Stimulated activated CD8-positive, alpha-beta memory T cell treated with anti-CD3 and anti-CD28 coated beads, Interleukin-7, amount 100 ng/mL, for 4 hours (primary cell): ENCODE measurements around the gene VSIG1.

Experiments
- DNase-seq, 2 donors: peaks; one replicate each; pipeline ENCODE4 v3.0.0-alpha.2; 2020; ENCODE audit warnings: low read depth in 2 of 2

Gene VSIG1

GRCh38 chrX:108064613-108065012 lies 19.7 kb downstream of the VSIG1 start:
- no peak for DNase-seq

DNA sequence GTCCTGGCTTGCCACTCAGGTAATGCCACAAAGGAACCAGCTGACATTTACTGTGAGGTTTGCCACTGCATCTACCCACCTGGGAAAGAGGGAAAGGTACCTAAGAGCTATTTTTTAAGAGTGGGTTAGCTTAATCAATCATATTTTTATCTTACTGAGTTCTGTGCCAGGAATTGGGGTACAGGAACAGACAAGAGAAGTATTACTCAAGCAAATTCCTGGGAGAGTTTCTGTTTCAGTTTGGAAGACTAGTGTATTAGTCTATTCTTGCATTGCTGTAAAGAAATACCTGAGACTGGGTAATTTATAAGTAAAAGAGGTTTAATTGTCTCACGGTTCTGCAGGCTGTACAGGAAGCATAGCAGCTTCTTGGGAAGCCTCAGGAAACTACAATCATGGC lies 23.3 kb downstream of the VSIG1 start:
- no peak for DNase-seq

DNA sequence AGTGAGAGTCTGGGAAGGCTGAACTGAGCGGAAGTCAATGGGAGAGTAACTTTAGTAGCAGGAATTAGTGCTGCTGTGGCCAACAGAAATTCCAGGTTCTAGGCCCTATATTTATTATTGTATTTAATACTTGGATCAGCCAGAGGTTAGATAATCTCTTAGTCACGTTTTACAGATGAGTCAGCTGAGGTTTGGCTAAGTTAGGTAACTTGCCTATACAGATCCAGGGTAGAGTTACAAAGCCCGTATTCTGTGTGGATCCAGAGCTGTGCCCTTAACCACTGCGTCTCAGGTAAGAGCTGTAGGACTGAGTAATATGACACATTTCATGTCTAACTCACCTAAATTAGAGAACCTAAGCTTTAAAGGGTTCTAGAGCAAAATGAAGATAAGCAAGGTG lies 26.0 kb downstream of the VSIG1 start:
- DNase-seq: no peak

DNA sequence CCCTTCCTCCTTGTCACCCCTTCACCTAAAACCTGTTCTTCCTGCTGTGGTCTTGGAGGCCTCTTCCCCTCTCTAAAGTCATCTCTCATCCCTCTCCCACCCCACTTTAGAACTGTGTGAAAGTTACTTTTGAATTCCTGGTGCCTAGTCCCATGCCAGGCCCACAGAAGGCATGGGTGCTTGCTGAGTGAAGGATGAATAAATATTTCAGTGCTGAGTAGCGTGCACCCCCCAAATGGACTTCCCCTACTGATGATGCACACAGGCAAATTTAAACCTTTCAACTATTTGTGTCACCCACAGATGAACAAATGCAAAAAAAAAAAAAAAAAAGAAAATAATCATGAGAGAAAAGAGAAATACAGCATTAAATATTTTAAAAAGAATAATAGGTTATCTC lies 26.7 kb downstream of the VSIG1 start:
- no peak for DNase-seq

- no peak for DNase-seq
Observed at GRCh38 chrX:108072746-108073145, 27.9 kb downstream of the VSIG1 start.

- no peak for DNase-seq
Observed at GRCh38 chrX:108081110-108081509, 36.2 kb downstream of the VSIG1 start.

DNA sequence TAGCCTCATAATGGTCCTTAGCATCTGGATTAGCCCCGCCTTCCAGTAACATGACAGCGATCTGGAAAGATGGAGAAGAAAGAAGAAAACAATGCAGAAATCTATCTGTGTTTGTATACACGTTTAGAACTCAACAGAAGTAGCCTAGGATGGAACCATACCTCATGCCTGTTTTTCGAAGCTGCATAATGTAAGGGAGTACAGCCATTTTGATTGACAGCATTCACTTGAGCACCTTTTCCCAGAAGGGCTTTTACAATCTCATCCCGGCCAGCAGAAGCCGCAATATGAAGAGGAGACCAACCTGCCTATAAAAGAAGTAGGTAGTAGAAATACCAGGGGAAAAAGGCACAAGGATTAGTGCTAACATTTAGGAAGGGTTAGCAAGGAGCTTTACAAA lies 42.9 kb downstream of the VSIG1 start:
- DNase-seq: no peak

DNA sequence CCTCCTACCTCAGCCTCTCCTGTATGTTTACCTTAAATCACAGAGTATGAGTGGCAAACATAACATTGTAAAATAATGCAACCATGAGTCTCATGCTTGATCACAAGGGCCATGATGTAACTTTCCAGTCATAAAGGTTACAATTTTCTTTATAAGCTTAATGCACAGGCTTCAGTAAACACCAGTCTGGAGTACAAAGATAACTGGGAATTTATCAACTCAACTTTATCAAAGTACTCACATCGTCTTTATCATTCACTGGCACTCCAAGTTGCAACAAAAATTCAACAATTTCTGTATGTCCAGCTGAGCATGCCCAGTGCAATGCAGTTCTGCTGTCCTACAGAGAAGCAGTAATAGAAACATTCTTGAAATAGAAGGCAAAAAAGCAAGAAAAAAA lies 43.6 kb downstream of the VSIG1 start:
- no peak for DNase-seq

DNA sequence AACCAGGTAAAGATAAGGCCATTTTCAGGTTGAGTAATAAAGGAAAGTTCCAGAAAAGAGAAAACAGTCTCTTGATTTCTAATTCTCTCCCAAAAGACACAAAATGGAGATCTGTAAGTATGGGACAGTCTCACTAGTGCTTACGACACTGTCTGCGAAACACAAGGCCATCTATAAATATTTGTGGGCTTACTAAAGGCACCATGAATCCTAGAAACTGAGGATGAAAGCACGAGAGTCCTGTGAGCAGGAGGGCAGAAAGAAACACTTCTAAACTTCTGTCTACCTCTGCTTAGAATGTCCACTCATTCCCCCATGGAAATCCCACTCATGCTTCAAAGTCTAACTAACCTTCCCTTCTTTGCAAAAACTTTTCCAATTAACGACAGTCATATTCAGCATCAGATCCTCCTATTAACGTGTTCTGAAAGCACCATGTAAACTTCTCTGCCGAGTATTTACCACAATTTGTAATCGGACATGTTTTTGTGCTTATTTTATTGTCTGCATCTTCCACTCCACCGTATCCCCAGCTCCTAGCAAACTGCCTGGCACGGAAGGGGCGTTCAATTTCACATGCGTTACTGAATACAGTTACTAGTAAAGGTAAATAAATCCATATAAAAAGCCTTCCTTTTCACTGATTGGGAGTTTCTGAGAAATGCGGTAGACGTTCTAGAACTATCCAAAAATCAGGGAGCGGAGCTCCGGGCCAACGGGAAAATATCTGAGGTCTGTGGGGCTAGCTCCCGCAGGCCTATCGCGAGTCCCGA lies 45.8 kb downstream of the VSIG1 start:
- no peak for DNase-seq

DNA sequence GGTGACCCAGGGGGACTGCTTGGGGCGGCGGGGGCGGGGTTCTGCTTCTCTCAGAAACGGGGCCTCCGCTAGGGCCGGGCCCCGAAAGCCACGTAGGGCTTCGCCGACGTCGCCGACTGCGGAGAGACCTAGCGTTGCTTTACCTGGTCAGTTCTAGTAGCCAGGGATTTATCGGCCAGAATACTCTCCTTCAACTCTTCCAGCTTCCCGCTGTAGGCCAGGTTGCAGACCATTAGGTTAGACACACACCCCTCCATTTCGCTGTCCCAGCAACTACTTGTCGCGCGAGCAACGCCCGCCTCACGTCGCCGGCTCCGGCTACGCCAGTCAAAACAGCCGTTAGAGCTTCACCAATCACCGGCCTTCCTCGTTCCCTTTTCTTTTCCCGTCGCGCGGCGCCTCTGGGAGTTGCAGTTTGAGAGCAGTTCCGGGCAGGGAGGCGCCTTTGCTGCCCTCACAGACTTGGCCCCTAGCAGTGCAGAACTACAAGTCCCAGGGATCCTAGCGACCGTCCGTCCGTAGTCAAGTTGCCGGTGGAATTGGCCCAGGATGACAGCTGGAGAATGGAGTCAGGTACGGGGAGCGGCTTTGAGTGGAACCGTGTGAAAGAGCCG lies 46.5 kb downstream of the VSIG1 start, which contains the start of the genes ATG4A and PSMD10:
ATG4A (plus strand) TSS at position 515 of the 614 bp plus-strand sequence; CDS start at position 564, 49 bp downstream.
PSMD10 (minus strand) TSS at position 279 of the 614 bp plus-strand sequence; CDS start at position 257, 22 bp downstream.
- peak; percentile 81 to 82 for DNase-seq

DNA sequence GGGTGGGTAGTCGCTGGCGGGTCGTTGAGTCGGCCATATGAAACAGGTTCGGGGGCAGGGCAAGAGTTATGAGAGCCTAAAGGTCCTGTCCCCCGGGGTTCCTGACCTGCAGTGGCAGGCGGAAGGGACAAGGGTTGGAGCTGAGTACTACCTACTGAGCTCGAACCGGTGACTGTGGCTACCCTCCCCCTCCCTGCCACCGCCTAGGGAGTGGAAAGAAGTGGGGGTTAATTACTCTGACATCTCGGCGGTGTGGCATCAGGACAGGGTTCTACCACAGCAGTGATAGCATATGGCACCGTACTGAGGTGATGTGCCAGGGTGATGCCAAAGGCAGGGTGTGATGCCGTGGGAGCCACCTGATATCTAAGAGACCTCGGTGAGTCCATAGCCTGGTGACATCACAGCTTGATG lies 47.0 kb downstream of the VSIG1 start:
- peak in 1 of 2 donors; percentile 0 for DNase-seq

DNA sequence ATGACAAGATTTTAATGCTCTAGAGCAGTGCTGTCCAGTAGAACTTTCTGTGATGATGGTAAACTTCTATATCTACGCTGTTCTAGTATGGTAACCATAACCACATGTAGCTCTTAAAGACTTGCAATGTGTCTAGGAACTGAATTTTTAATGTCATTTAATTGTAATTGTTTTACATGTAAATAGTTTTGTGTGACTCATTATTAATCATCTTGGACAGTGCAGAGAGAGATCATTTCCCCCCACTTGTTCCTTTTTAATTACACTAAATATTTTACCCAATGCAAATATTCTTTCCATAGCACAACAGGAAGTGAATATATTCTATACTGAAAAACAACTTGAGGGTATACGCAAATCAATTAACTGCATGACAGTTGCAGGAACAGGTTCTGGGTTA lies 52.5 kb downstream of the VSIG1 start:
- DNase-seq: no peak

- DNase-seq: no peak
Observed at GRCh38 chrX:108105473-108105872, 60.6 kb downstream of the VSIG1 start.

- no peak for DNase-seq
Observed at GRCh38 chrX:108114541-108114940, 69.7 kb downstream of the VSIG1 start.

DNA sequence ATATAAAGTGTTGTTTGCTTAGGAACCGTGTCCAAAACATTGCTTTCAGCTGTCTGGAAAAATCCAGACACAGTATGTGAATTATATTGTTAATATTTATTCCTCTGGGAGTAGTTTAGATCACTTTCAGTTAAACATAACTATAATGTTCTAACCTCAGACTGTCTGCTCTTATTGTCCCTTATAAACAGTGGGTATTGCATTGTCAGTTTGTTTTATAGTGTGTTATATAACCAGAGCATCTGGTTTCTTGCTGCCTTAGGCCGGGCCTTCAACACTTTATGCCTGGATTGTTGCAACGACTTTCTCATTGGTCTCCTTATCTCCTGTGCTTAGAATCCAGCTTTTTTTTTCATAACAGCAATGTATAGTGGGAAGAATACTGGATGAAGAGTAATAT lies 73.1 kb downstream of the VSIG1 start:
- DNase-seq: no peak

- no peak for DNase-seq
Observed at GRCh38 chrX:108121291-108121690, 76.4 kb downstream of the VSIG1 start.

DNA sequence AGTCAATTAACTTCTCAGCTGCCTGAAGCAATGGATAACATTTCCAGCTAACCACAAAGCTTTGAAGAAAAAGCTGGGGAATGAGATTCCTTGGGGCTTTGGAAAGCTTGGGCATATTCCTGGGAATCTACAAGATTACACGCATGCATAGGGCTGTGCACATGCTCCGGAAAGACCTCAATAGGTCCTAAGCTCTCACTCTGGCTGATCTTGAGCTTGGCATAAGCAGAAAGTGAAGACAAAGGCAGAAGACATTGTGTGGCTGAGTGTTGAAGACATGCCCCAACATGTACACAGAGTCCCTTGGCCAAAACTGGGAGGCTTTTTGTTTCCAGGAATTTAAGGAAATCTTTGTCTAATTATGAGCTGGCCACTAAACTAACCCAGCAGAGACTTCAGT lies 77.9 kb downstream of the VSIG1 start:
- DNase-seq: no peak

- DNase-seq: no peak
Observed at GRCh38 chrX:108123591-108124366, 78.9 kb downstream of the VSIG1 start.

GRCh38 chrX:108126661-108127060 lies 81.8 kb downstream of the VSIG1 start:
- no peak for DNase-seq

DNA sequence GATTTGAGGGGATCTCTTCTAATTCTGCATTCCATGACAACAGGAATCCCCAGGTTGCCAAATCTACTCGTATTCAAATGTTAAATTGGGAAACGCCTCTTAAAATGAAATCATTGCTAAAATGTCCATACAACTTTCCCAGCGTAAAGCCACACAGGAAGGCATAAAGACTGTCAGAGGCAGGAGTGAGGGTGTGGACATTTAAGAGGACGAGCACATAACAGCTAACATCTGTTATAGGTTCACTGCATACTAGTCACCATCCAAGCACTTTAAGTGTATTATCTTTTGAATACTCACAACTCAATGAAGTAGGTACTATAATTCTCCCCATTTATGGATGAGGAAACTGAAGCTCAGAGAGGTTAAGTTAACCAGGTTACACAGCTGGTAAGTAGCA lies 82.3 kb downstream of the VSIG1 start:
- no peak for DNase-seq
